NCI-H345 (cell line): ENCODE results near the gene PDE1A.

Experiments used
- DNase-seq: peaks from one replicate; lab custom pipeline; 2025; lab: John Stamatoyannopoulos, UW

PDE1A gene

GRCh38 chr2:182426918-182427240 is at the start of gene PDE1A:
PDE1A (minus strand) TSS chr2:182427036.
- no peak for DNase-seq

DNA sequence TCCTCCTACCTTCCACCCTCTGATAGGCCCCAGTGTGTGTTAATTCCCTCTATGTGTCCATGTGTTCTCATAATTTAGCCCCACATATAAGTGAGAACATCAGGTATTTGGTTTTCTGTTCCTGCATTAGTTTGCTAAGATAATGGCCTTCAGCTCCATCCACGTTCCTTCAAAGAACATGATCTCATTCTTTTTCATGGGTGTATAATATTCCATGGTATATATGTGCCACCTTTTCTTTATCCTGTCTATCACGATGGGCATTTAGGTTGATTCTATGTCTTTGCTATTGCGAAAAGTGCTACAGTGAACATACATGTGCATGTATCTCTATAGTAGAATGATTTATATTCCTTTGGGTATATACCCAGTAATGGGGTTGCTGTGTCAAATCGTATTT is 46.8 kb upstream of the PDE1A start:
- no peak for DNase-seq

DNA sequence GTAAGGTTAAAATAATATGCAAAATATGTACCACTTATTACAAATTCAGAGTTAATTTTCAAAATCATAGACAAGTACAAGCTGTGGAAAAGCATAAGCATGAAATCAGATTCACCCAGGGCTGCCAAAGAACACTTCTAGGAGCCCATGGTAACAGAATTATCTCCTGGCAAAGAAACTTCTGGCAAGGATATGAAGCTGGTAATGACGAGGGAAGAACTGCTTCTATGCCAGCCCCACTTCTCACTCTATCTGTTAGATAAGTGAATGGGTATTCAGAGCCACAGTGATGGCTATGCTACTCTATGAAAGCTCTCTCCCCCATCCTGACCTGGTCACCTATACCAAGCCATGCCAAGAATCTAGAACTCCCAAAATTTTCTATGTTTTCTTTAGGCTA is 36.9 kb upstream of the PDE1A start:
- no peak for DNase-seq

DNA sequence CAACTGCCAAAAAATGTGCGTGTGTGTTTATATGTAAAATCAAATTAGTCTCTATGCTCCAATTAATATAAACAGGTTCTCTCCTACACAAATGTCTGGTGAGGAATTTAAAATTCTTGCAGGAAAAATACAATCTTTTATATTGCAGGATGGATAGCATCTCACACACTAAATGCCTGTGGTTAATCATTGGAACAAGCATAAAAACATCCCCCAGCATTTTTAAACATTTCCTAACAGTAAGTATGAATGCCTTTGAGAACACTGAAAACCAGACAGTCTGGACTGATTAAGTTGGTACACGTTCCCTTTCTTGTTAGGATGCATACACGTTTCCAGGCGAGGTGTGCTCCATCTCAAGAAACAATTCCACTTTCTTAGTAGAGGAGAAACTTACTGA is 29.9 kb upstream of the PDE1A start:
- DNase-seq: no peak

DNA sequence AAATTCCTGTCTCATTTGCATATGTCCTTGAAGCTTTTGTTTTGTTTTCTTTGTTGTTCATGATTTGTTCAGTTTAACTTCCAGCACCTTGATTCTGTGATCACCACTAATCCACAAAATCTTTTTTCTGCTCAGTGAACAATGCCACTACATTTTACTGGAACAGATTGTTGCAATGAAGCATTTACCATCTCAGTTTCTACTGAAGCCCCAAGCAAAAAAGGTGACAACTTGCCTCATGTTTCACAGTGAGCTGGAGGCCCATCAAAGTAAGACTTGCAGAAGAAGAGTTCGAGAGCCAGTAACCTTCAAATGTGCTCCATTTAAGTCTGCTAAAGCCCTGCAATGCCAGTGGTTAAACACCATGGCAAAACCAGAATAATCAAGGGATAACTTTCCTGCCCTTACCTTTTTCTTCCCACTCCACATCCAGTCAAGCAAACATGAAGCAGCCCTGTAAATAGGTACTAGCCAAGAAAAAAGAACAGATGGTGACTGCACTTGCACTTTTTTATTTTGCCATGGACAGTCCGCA is 25.7 kb upstream of the PDE1A start:
- no peak for DNase-seq

DNA sequence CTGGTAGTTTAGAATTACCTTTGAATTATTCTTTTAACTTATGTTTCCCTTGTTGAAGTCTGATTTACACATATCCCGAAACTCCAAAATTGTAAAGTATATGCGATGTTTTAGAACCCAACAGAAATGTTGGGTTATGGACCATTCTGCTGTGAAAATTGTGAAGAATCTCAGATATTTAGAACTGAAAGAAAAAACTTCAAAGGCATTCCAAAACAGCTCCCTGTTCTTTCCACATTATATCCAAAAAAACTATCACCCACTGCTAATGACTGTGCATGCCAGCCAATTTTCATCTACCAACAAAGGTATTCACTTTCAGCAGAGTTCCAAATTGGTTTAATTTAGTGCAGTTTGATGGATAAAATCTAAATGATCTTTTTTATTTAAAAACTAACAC is 21.5 kb upstream of the PDE1A start:
- no peak for DNase-seq

DNA sequence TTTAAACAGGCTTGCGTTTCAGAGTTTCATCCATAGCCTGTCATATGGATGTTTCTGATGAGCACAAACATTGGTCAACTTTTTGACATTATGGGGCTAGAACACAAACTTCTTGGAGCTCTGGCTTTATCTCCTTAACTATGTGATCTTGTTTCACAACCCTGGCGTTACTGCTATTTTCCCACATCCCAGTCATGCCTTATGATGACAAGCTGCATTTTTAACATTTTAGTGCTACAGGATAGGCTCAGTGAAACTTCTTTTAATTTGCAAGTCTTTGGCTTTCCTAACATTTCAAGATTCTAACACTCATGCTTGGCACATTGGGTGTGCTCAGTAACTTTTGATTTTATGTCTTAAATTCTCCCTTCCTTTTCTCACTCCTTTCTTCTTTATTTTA is 21.0 kb upstream of the PDE1A start:
- DNase-seq: no peak

DNA sequence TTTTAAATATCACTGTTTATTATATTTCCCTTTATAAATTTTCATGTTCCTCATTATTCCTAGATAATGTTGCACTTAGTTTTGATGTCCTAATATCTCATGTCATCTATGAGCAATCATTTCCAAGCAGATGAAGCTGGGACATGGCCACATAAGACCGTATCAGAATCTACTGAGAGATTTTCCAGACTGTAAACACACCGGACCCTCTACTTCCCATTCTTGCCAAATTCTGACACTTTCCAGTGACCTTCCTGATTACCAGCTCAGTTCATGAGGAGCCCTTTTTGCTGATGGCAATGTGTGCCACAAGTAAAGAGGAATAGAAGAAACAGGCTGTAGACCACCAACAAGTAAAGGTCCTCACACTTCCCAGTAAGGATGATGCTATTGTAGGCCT is 20.3 kb upstream of the PDE1A start:
- no peak for DNase-seq

- DNase-seq: no peak
Measured at GRCh38 chr2:182446087-182446486, 19.3 kb upstream of the PDE1A start.

GRCh38 chr2:182445391-182445965 is 18.6 kb upstream of the PDE1A start:
- DNase-seq: no peak

GRCh38 chr2:182444806-182445205 is 18.0 kb upstream of the PDE1A start:
- DNase-seq: no peak

GRCh38 chr2:182444170-182444569 is 17.3 kb upstream of the PDE1A start:
- DNase-seq: no peak

DNA sequence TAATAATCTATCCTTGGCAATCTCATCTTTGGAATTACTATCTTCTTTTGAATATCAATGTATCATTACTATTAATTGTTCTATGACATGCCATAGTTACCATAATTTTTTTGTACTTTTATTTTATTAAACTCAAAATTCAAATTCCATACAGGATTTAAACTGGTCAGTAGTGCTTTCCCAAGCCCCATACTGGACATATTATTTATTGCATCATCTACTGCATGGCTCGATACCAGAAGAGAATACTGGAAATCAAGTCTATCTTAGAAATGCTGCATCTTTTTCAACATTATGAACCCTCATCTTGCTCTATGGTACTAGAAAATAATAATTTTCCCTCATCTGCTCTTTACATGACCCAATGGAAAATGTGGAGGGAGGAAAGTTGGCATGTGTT is 9.4 kb upstream of the PDE1A start:
- no peak for DNase-seq

- DNase-seq: no peak
Measured at GRCh38 chr2:182435754-182436153, 8.9 kb upstream of the PDE1A start.

- no peak for DNase-seq
Measured at GRCh38 chr2:182432051-182432450, 5.2 kb upstream of the PDE1A start.

DNA sequence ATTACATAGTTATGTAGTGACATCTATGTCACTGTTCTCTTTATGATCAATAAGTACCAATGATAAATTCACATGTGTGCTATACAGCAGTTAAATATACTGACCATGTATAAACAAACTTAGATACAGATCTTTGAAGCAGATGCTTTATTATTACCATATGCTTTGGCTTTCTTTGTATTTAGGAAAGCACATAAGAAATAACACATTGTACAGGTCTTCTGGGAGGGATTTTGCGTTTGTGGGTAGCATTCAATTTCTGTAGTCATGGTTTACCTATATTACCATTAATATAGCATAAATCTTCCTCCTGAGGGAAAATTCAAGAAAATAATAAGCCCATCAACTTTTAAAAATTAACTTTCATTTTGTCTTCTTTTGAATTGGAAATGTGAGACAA is 1.6 kb upstream of the PDE1A start:
- DNase-seq: no peak

- DNase-seq: no peak
Measured at GRCh38 chr2:182426082-182426917, 536 bp downstream of the PDE1A start.

DNA sequence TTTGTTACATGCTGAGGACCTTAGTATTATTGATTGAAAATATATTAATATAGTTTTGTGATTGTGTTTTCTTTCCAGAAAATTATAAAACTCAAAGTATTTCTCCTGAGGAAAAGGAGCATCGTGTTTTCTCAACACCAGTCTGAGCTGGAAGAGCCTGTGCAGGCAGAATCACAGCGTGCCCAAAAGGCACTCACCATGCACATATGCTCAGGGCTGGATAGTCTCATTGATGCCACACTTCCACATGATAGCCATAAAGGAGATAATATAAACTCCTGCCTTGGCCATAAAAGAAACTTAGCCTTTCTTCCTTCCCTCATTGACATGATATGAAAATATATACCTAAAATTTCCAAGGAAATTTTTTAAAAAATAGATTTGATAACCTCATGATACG is 4.0 kb downstream of the PDE1A start:
- no peak for DNase-seq

GRCh38 chr2:182420669-182421068 is 6.2 kb downstream of the PDE1A start:
- no peak for DNase-seq

GRCh38 chr2:182416861-182417260 is 10.0 kb downstream of the PDE1A start:
- DNase-seq: no peak

DNA sequence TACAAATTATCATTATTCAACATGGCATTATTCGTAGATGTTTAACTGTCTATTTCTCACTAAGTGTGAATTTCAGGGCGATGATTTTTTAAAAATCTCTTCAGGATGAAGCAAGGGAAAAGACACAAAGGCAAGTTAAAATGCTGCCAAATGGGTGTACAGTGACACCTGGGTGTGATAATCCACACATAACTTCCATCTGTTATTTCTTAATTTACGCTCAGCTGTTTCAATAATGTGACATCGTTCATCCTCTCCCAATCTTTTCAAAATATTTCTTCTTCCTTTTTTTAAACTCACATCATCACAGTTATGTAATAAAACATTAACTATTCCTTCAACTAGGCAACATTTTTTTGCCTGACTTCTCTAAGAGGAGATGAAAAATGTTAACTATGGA is 10.6 kb downstream of the PDE1A start:
- no peak for DNase-seq

- DNase-seq: no peak
Measured at GRCh38 chr2:182415771-182416170, 11.1 kb downstream of the PDE1A start.

GRCh38 chr2:182412858-182413257 is 14.0 kb downstream of the PDE1A start:
- no peak for DNase-seq

- DNase-seq: no peak
Measured at GRCh38 chr2:182410120-182410519, 16.7 kb downstream of the PDE1A start.
